A549 (cell line): ENCODE measurements around the gene COQ7.

Experiments used
- CHD2 ChIP-seq: fragments of 150-350 bp; IDR thresholded peaks from 2 replicates; pipeline ENCODE4 v1.6.1; 2014; ENCODE audit warnings: low read length; ENCODE audit not compliant: partially characterized antibody
- CTCF ChIP-seq: fragments of >200 bp; sonication (Bioruptor Twin); formaldehyde crosslinking; IDR thresholded peaks from 3 replicates; pipeline ENCODE4 v1.5.1; 2016
- FOSL2 ChIP-seq, 2 experiments: fragments of 450-650 bp in 1 of 2; fragments of >200 bp in 1 of 2; sonication (Bioruptor Twin) in 1 of 2; formaldehyde crosslinking; IDR thresholded peaks; 2 replicates each; pipeline versions ENCODE4 v1.5.0 to v1.6.1; 2016 to 2020; ENCODE audit warnings: mild to moderate bottlenecking in 1 of 2, moderate library complexity in 1 of 2
- JUN ChIP-seq, 2 experiments: fragments of >200 bp; sonication (Bioruptor Twin); formaldehyde crosslinking; IDR thresholded peaks; 2 replicates in 1 of 2; 3 replicates in 1 of 2; pipeline ENCODE4 v1.6.1; 2016 to 2017
- KDM5A ChIP-seq: fragments of 200-600 bp; sonication (generic); IDR thresholded peaks from 2 replicates; pipeline ENCODE4 v1.6.1; 2016; ENCODE audit warnings: antibody characterized with exemption, mild to moderate bottlenecking
- MAZ ChIP-seq: fragments of 150-350 bp; IDR thresholded peaks from 2 replicates; pipeline ENCODE4 v1.6.1; 2014; ENCODE audit warnings: antibody characterized with exemption, low read depth, low read length, borderline replicate concordance
- NR3C1 ChIP-seq: fragments of >200 bp; sonication (Bioruptor Twin); formaldehyde crosslinking; IDR thresholded peaks from 3 replicates; pipeline ENCODE4 v1.6.1; 2017
- POLR2A ChIP-seq: IDR thresholded peaks from 2 replicates; pipeline ENCODE4 v1.6.1; 2012; ENCODE audit warnings: mild to moderate bottlenecking, low read length
- RFX5 ChIP-seq: fragments of 450-650 bp; IDR thresholded peaks from 2 replicates; pipeline ENCODE4 v1.7.1; 2014; ENCODE audit warnings: antibody characterized with exemption, mild to moderate bottlenecking, moderate library complexity
- ZSCAN20 ChIP-seq: fragments of 250-450 bp; sonication (Bioruptor Pico); IDR thresholded peaks from 2 replicates; pipeline ENCODE4 v1.8.0; 2022; ENCODE audit warnings: mild to moderate bottlenecking, moderate library complexity
- TF ChIP-seq, protein P1 (sequence below): fragments of 250-450 bp; sonication (Bioruptor Pico); IDR thresholded peaks from 2 replicates; pipeline ENCODE4 v1.5.0; 2021; ENCODE audit warnings: mild to moderate bottlenecking, moderate library complexity, borderline replicate concordance

DNA sequence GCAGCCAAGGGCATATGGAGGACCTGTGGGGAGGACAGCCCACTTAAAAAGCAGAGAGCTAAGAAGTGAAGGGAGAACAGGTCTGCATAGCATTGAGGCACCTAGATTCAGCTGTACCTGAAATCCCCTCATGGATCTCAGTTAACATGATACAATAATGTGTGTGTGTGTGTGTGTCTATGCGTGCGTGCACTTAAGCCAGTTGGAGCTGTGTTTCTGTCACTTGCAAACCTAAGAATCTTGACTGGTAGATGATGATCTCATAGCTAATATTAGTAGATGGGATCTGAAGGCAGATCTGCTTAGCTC is 44.6 kb downstream of the COQ7 start:
- TF ChIP-seq KDM5A (no peak), CHD2 (no peak), POLR2A (no peak), CTCF (no peak), JUN (IDR thresholded peaks at IDR 0.05) (no peak), NR3C1 (no peak), RFX5 (no peak), MAZ (no peak), FOSL2 (IDR thresholded peaks at IDR 0.05) (no peak), FOSL2 (CRISPR knock-in tag; IDR thresholded peaks at IDR 0.05) (no peak), ZSCAN20 (CRISPR knock-in tag) (no peak)
- TF ChIP-seq, protein P1, sequence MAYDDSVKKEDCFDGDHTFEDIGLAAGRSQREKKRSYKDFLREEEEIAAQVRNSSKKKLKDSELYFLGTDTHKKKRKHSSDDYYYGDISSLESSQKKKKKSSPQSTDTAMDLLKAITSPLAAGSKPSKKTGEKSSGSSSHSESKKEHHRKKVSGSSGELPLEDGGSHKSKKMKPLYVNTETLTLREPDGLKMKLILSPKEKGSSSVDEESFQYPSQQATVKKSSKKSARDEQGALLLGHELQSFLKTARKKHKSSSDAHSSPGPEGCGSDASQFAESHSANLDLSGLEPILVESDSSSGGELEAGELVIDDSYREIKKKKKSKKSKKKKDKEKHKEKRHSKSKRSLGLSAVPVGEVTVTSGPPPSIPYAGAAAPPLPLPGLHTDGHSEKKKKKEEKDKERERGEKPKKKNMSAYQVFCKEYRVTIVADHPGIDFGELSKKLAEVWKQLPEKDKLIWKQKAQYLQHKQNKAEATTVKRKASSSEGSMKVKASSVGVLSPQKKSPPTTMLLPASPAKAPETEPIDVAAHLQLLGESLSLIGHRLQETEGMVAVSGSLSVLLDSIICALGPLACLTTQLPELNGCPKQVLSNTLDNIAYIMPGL (CRISPR knock-in tag) = no peak
